Effector memory CD8-positive, alpha-beta T cell (primary cell): Measurements from ENCODE around the gene SIX1.
A peak's percentile ranks its signal among the peaks of the same experiment; 100 is the strongest.

Source experiments
- ATAC-seq: fragments of 150-1000 bp; cut with Tn5 transposase; replicated peaks from 2 replicates; pipeline ENCODE4 v1.10.0; 2021; ENCODE audit warnings: mild to moderate bottlenecking, moderate library complexity
- DNase-seq, 3 experiments: peaks; one replicate each; pipeline ENCODE4 v3.0.0; 2021
- H3K27ac Mint-ChIP-seq, 2 donors: one replicate each; pipeline ENCODE4 v1.8.0; 2022; ENCODE audit warnings: mild to moderate bottlenecking in 2 of 2, mixed read lengths in 2 of 2, moderate library complexity in 2 of 2
- H3K27me3 Mint-ChIP-seq, 2 donors: one replicate each; pipeline ENCODE4 v1.8.0; 2022; ENCODE audit warnings: mixed read lengths in 2 of 2
- H3K36me3 Mint-ChIP-seq: one replicate; pipeline ENCODE4 v1.8.0; 2022; ENCODE audit warnings: mild to moderate bottlenecking, moderate library complexity, mixed read lengths; ENCODE audit not compliant: insufficient read depth
- H3K4me1 Mint-ChIP-seq, 2 donors: one replicate each; pipeline ENCODE4 v1.8.0; 2022; ENCODE audit warnings: low read depth in 2 of 2, mixed read lengths in 2 of 2
- H3K4me3 Mint-ChIP-seq, 2 donors: one replicate each; pipeline ENCODE4 v1.8.0; 2022; ENCODE audit warnings: mild to moderate bottlenecking in 2 of 2, mixed read lengths in 2 of 2, moderate library complexity in 2 of 2
- H3K9me3 Mint-ChIP-seq, 2 donors: one replicate each; pipeline ENCODE4 v1.8.0; 2022; ENCODE audit warnings: mixed read lengths in 2 of 2
- total RNA-seq, 9 experiments: gene quantifications; one replicate each; lab custom pipeline; 2026; lab: John Stamatoyannopoulos, UW

Gene SIX1
- total RNA-seq, result 0 to 1.2 (median 0) reads per million in 9 experiments

- Mint-ChIP-seq H3K9me3 (no peaks in the 10 kb centered on the region), H3K27me3 (peaks cover 87 to 100% of the 10 kb centered on the region in 2 donors), H3K36me3 (peaks cover 7% of the 10 kb centered on the region), H3K4me1 (peaks cover 29 to 43% of the 10 kb centered on the region in 2 donors), H3K4me3 (peak within 1 kb of the TSS; percentile 60 to 74), H3K27ac (no peak within 1 kb of the TSS)
- DNase-seq (no peak), ATAC-seq (peak; percentile 49)
Observed at GRCh38 chr14:60648934-60649874, at the start of gene SIX1. TSS of gene SIX1 (minus strand) at chr14:60649477. CDS start at chr14:60649189, 288 bp downstream.

- Mint-ChIP-seq H3K36me3 (no peaks in the 10 kb centered on the region), H3K27me3 (peaks cover 30 to 46% of the 10 kb centered on the region in 2 donors), H3K9me3 (peaks cover under 1 to 3% of the 10 kb centered on the region in 2 donors), H3K4me1 (no peaks in the 10 kb centered on the region), H3K27ac (no peak overlapping the region), H3K4me3 (no peak overlapping the region)
- ATAC-seq (no peak), DNase-seq (no peak)
Observed at GRCh38 chr14:60695327-60695726, 46.0 kb upstream of the SIX1 start.

GRCh38 chr14:60691383-60692113, 42.3 kb upstream of the SIX1 start:
- H3K4me1 Mint-ChIP-seq, result no peaks in the 10 kb centered on the region
- H3K36me3 Mint-ChIP-seq, result peaks cover 3% of the 10 kb centered on the region
- H3K27me3 Mint-ChIP-seq, result peaks cover 13 to 16% of the 10 kb centered on the region in 2 donors
- ATAC-seq (no peak), DNase-seq (no peak)
- H3K4me3 Mint-ChIP-seq, result no peak overlapping the region
- H3K27ac Mint-ChIP-seq, result no peak overlapping the region
- no peaks in the 10 kb centered on the region for H3K9me3 Mint-ChIP-seq

GRCh38 chr14:60686865-60687264, 37.6 kb upstream of the SIX1 start:
- H3K36me3 Mint-ChIP-seq, result peaks cover 3% of the 10 kb centered on the region
- no peak overlapping the region for H3K4me3 Mint-ChIP-seq
- ATAC-seq, result no peak
- H3K27ac Mint-ChIP-seq, result no peak overlapping the region
- H3K4me1 Mint-ChIP-seq, result no peaks in the 10 kb centered on the region
- DNase-seq, result no peak
- peaks cover 6 to 25% of the 10 kb centered on the region in 2 donors for H3K27me3 Mint-ChIP-seq
- no peaks in the 10 kb centered on the region for H3K9me3 Mint-ChIP-seq

- Mint-ChIP-seq H3K36me3 (peaks cover 3% of the 10 kb centered on the region), H3K9me3 (no peaks in the 10 kb centered on the region), H3K4me1 (no peaks in the 10 kb centered on the region), H3K4me3 (no peak overlapping the region), H3K27ac (no peak overlapping the region), H3K27me3 (peaks cover 6 to 25% of the 10 kb centered on the region in 2 donors)
- no peak for DNase-seq
- ATAC-seq, result no peak
Observed at GRCh38 chr14:60684203-60684602, 34.9 kb upstream of the SIX1 start.

- H3K4me1 Mint-ChIP-seq, result no peaks in the 10 kb centered on the region
- no peaks in the 10 kb centered on the region for H3K9me3 Mint-ChIP-seq
- DNase-seq (no peak), ATAC-seq (no peak)
- peaks cover 8 to 22% of the 10 kb centered on the region in 2 donors for H3K27me3 Mint-ChIP-seq
- no peak overlapping the region for H3K4me3 Mint-ChIP-seq
- no peaks in the 10 kb centered on the region for H3K36me3 Mint-ChIP-seq
- H3K27ac Mint-ChIP-seq, result no peak overlapping the region
Observed at GRCh38 chr14:60681271-60681670, 32.0 kb upstream of the SIX1 start.

GRCh38 chr14:60680511-60680910, 31.2 kb upstream of the SIX1 start:
- Mint-ChIP-seq H3K4me3 (no peak overlapping the region), H3K9me3 (no peaks in the 10 kb centered on the region), H3K4me1 (no peaks in the 10 kb centered on the region), H3K27me3 (peaks cover 13 to 23% of the 10 kb centered on the region in 2 donors), H3K36me3 (no peaks in the 10 kb centered on the region), H3K27ac (no peak overlapping the region)
- DNase-seq, result no peak
- ATAC-seq, result no peak

GRCh38 chr14:60679566-60680258, 30.4 kb upstream of the SIX1 start:
- Mint-ChIP-seq H3K9me3 (no peaks in the 10 kb centered on the region), H3K4me1 (no peaks in the 10 kb centered on the region), H3K4me3 (no peak overlapping the region), H3K27ac (no peak overlapping the region), H3K27me3 (peaks cover 13 to 24% of the 10 kb centered on the region in 2 donors), H3K36me3 (no peaks in the 10 kb centered on the region)
- ATAC-seq, result no peak
- DNase-seq, result no peak

- no peaks in the 10 kb centered on the region for H3K4me1 Mint-ChIP-seq
- H3K9me3 Mint-ChIP-seq, result no peaks in the 10 kb centered on the region
- peaks cover 10 to 11% of the 10 kb centered on the region in 2 donors for H3K27me3 Mint-ChIP-seq
- ATAC-seq (no peak), DNase-seq (no peak)
- no peaks in the 10 kb centered on the region for H3K36me3 Mint-ChIP-seq
- no peak overlapping the region for H3K27ac Mint-ChIP-seq
- no peak overlapping the region for H3K4me3 Mint-ChIP-seq
Observed at GRCh38 chr14:60677701-60678100, 28.4 kb upstream of the SIX1 start.

GRCh38 chr14:60670989-60671388, 21.7 kb upstream of the SIX1 start:
- H3K9me3 Mint-ChIP-seq, result no peaks in the 10 kb centered on the region
- H3K4me3 Mint-ChIP-seq, result no peak overlapping the region
- peaks cover 9 to 19% of the 10 kb centered on the region in 2 donors for H3K27me3 Mint-ChIP-seq
- H3K27ac Mint-ChIP-seq, result no peak overlapping the region
- H3K4me1 Mint-ChIP-seq, result no peaks in the 10 kb centered on the region
- DNase-seq, result no peak
- no peaks in the 10 kb centered on the region for H3K36me3 Mint-ChIP-seq
- ATAC-seq, result no peak

GRCh38 chr14:60668431-60669112, 19.3 kb upstream of the SIX1 start:
- Mint-ChIP-seq H3K4me1 (no peaks in the 10 kb centered on the region), H3K36me3 (no peaks in the 10 kb centered on the region), H3K27me3 (peaks cover 16 to 23% of the 10 kb centered on the region in 2 donors), H3K9me3 (no peaks in the 10 kb centered on the region), H3K4me3 (no peak overlapping the region), H3K27ac (no peak overlapping the region)
- DNase-seq (no peak), ATAC-seq (no peak)

GRCh38 chr14:60665177-60665550, 15.9 kb upstream of the SIX1 start:
- H3K27me3 Mint-ChIP-seq, result peaks cover 31 to 53% of the 10 kb centered on the region in 2 donors

GRCh38 chr14:60662982-60663381, 13.7 kb upstream of the SIX1 start:
- Mint-ChIP-seq H3K4me3 (no peak overlapping the region), H3K9me3 (no peaks in the 10 kb centered on the region), H3K27ac (no peak overlapping the region), H3K4me1 (peaks cover 3 to 8% of the 10 kb centered on the region in 2 donors), H3K27me3 (peaks cover 53 to 71% of the 10 kb centered on the region in 2 donors), H3K36me3 (no peaks in the 10 kb centered on the region)
- DNase-seq, result no peak
- no peak for ATAC-seq

More at GRCh38 chr14:60665177-60665550, 15.9 kb upstream of the SIX1 start:
- ATAC-seq, result no peak
- Mint-ChIP-seq H3K9me3 (no peaks in the 10 kb centered on the region), H3K4me3 (no peak overlapping the region), H3K27ac (no peak overlapping the region), H3K36me3 (no peaks in the 10 kb centered on the region), H3K4me1 (no peaks in the 10 kb centered on the region)
- no peak for DNase-seq
